Gastroesophageal sphincter (tissue), 4 donors: ENCODE measurements around the gene TRIM40. TPM values are rescaled to one million over a fixed set of nuclear protein-coding genes. Genes with fewer than 3 reads are reported as not detected.

ENCODE experiments used
- ATAC-seq: fragments of 150-250 bp; one replicate; pipeline ENCODE4 v1.9.1; 2016; ENCODE audit warnings: mild to moderate bottlenecking, moderate library complexity
- H3K27ac ChIP-seq, 4 donors: fragments of 200-600 bp; sonication (generic) in 3 of 4; 1 replicate in 3 of 4; 2 replicates in 1 of 4; pipeline ENCODE4 v1.5.1; 2016 to 2019
- H3K27me3 ChIP-seq: fragments of 200-600 bp; sonication (generic); one replicate; pipeline ENCODE4 v1.5.1; 2019
- H3K36me3 ChIP-seq, 2 donors: fragments of 200-600 bp; sonication (generic); one replicate each; pipeline ENCODE4 v1.5.1; 2019; ENCODE audit warnings: control low read depth in 1 of 2
- H3K4me1 ChIP-seq, 3 donors: fragments of 200-600 bp; sonication (generic); 1 replicate in 2 of 3; 2 replicates in 1 of 3; pipeline ENCODE4 v1.5.1; 2016 to 2019; ENCODE audit warnings: control low read depth in 2 of 3
- H3K4me3 ChIP-seq, 2 donors: fragments of 200-600 bp; sonication (generic); one replicate each; pipeline ENCODE4 v1.5.1; 2019; ENCODE audit warnings: mild to moderate bottlenecking in 1 of 2, moderate library complexity in 1 of 2
- H3K9me3 ChIP-seq, 3 donors: fragments of 200-600 bp; sonication (generic); one replicate each; pipeline ENCODE4 v1.5.1; 2017 to 2019; ENCODE audit warnings: control low read depth in 2 of 3
- CTCF ChIP-seq, 4 experiments: fragments of 200-600 bp in 2 of 4; fragments of 450-650 bp in 2 of 4; sonication (generic) in 1 of 4; IDR thresholded peaks; one replicate each; pipeline ENCODE4 v1.5.1; 2017 to 2019; ENCODE audit warnings: antibody characterized with exemption in 4 of 4, mild to moderate bottlenecking in 2 of 4, moderate library complexity in 2 of 4
- EP300 ChIP-seq: sonication (generic); formaldehyde crosslinking; IDR thresholded peaks from one replicate; pipeline ENCODE4 v1.6.1; 2017; ENCODE audit warnings: antibody characterized with exemption, mild to moderate bottlenecking
- POLR2A ChIP-seq, 2 donors: fragments of 450-650 bp; IDR thresholded peaks; one replicate each; pipeline ENCODE4 v1.6.1; 2017; ENCODE audit warnings: antibody characterized with exemption in 2 of 2, mild to moderate bottlenecking in 2 of 2, moderate library complexity in 1 of 2
- POLR2AphosphoS5 ChIP-seq: sonication (generic); formaldehyde crosslinking; IDR thresholded peaks from one replicate; pipeline ENCODE4 v1.6.1; 2017; ENCODE audit warnings: antibody characterized with exemption
- WGBS, 2 donors: methylation state at CpG; one replicate each; pipeline ENCODE4 v1.1.5; 2018; ENCODE audit warnings: low coverage in 1 of 2; 5-methylcytosine and 5-hydroxymethylcytosine counted together
- total RNA-seq, 4 donors: library from RNA; depleted of rRNA; stranded (reverse); fragments of >200 nt; gene quantifications; one replicate each; pipeline ENCODE4 v1.1.0, GENCODE V29; 2016

Gene TRIM40
- total RNA-seq, 4 donors from 2014 or later = not detected

- Histone ChIP-seq H3K27ac (no peak overlapping the region), H3K4me1 (no peaks in the 10 kb centered on the region), H3K4me3 (no peak overlapping the region), H3K36me3 (no peaks in the 10 kb centered on the region), H3K27me3 (peaks cover 97% of the 10 kb centered on the region), H3K9me3 (no peaks in the 10 kb centered on the region)
- TF ChIP-seq POLR2A (IDR thresholded peaks at IDR 0.05) (no peak), EP300 (no peak), CTCF (IDR thresholded peaks at IDR 0.05) (no peak), POLR2AphosphoS5 (no peak)
- WGBS, 2 donors = 63 to 83% methylated on average over 5 of the region's 5 CpGs
- ATAC-seq = no peak
Observed at GRCh38 chr6:30093951-30094661, 41.8 kb upstream of the TRIM40 start.

GRCh38 chr6:30096829-30097228 is 39.1 kb upstream of the TRIM40 start:
- Histone ChIP-seq H3K4me3 (no peak overlapping the region), H3K27ac (no peak overlapping the region), H3K27me3 (peaks cover 91% of the 10 kb centered on the region), H3K9me3 (no peaks in the 10 kb centered on the region), H3K4me1 (peaks cover 0 to 20% (median 12%) of the 10 kb centered on the region in 3 donors), H3K36me3 (no peaks in the 10 kb centered on the region)
- ATAC-seq = no peak
- WGBS, 2 donors = 23 to 57% methylated on average over 1 of the region's 1 CpG
- no peak for TF ChIP-seq POLR2AphosphoS5
- TF ChIP-seq POLR2A (IDR thresholded peaks at IDR 0.05) = no peak
- TF ChIP-seq CTCF (IDR thresholded peaks at IDR 0.05) = no peak
- TF ChIP-seq EP300 = no peak

- no peak for ATAC-seq
- Histone ChIP-seq H3K36me3 (no peaks in the 10 kb centered on the region), H3K4me1 (peaks cover 0 to 33% (median 19%) of the 10 kb centered on the region in 3 donors), H3K27me3 (peaks cover 78% of the 10 kb centered on the region), H3K4me3 (no peak overlapping the region), H3K9me3 (no peaks in the 10 kb centered on the region), H3K27ac (no peak overlapping the region)
- WGBS, 2 donors = 59 to 79% methylated on average over 2 to 4 of the region's 4 CpGs
- no peak for TF ChIP-seq POLR2A (IDR thresholded peaks at IDR 0.05)
- TF ChIP-seq EP300 = no peak
- TF ChIP-seq POLR2AphosphoS5 = no peak
- TF ChIP-seq CTCF (IDR thresholded peaks at IDR 0.05) = no peak
Observed at GRCh38 chr6:30097902-30098768, 37.8 kb upstream of the TRIM40 start.

- no peak for ATAC-seq
- H3K27ac ChIP-seq = no peak overlapping the region
- H3K4me1 ChIP-seq = peaks cover 0 to 40% (median 19%) of the 10 kb centered on the region in 3 donors
- WGBS, 2 donors = 14 to 15% methylated on average over 8 of the region's 8 CpGs
- TF ChIP-seq CTCF (IDR thresholded peaks at IDR 0.05) (no peak), POLR2AphosphoS5 (no peak), POLR2A (IDR thresholded peaks at IDR 0.05) (no peak), EP300 (no peak)
- H3K27me3 ChIP-seq = peaks cover 67% of the 10 kb centered on the region
- no peak overlapping the region for H3K4me3 ChIP-seq
- no peaks in the 10 kb centered on the region for H3K9me3 ChIP-seq
- no peaks in the 10 kb centered on the region for H3K36me3 ChIP-seq
Observed at GRCh38 chr6:30100154-30100553, 35.8 kb upstream of the TRIM40 start.
